HFFc6 (cell line): ENCODE data around the gene P2RX4. TPM values are rescaled to one million over a fixed set of nuclear protein-coding genes. Genes with fewer than 3 reads are reported as not detected.

Experiments
- DNase-seq: peaks from one replicate; pipeline ENCODE4 v3.0.0-alpha.2; 2018
- H3K27ac Mint-ChIP-seq: 2 replicates; pipeline ENCODE4 v1.8.0; 2020; ENCODE audit warnings: mild to moderate bottlenecking, mixed read lengths
- H3K27me3 Mint-ChIP-seq: 2 replicates; pipeline ENCODE4 v1.8.0; 2021; ENCODE audit warnings: mild to moderate bottlenecking, moderate library complexity, mixed read lengths; ENCODE audit not compliant: insufficient read depth
- H3K36me3 Mint-ChIP-seq: 2 replicates; pipeline ENCODE4 v1.8.0; 2021; ENCODE audit warnings: low read depth, mixed read lengths
- H3K4me1 Mint-ChIP-seq: 2 replicates; pipeline ENCODE4 v1.8.0; 2020; ENCODE audit warnings: low read depth, mixed read lengths
- H3K4me3 Mint-ChIP-seq: 2 replicates; pipeline ENCODE4 v1.8.0; 2020; ENCODE audit warnings: mild to moderate bottlenecking, moderate library complexity, mixed read lengths
- H3K9me3 Mint-ChIP-seq: 2 replicates; pipeline ENCODE4 v1.8.0; 2020; ENCODE audit warnings: mild to moderate bottlenecking, mixed read lengths
- total RNA-seq, 6 experiments: library from RNA; stranded (reverse); fragmentation: NEBNext Ultra II Directional; extraction: Animal tissue kit (Norgen Biotek cat#: 25700); gene quantifications; 2 replicates in 1 of 6; 3 replicates in 5 of 6; pipeline ENCODE4 v1.2.3, GENCODE V29; 2021
- TF ChIP-seq, protein P1 (sequence below): fragments of 200-600 bp; sonication (generic); IDR thresholded peaks from 2 replicates; pipeline ENCODE4 v1.5.0; 2021; ENCODE audit warnings: antibody characterized with exemption, mild to moderate bottlenecking

The P2RX4 gene
- total RNA-seq, 6 experiments from 2014 or later = 7.7 to 13.0 (median 9.6) TPM

GRCh38 chr12:121261398-121261797 is 51.5 kb downstream of the P2RX4 start:
- TF ChIP-seq, protein P1, sequence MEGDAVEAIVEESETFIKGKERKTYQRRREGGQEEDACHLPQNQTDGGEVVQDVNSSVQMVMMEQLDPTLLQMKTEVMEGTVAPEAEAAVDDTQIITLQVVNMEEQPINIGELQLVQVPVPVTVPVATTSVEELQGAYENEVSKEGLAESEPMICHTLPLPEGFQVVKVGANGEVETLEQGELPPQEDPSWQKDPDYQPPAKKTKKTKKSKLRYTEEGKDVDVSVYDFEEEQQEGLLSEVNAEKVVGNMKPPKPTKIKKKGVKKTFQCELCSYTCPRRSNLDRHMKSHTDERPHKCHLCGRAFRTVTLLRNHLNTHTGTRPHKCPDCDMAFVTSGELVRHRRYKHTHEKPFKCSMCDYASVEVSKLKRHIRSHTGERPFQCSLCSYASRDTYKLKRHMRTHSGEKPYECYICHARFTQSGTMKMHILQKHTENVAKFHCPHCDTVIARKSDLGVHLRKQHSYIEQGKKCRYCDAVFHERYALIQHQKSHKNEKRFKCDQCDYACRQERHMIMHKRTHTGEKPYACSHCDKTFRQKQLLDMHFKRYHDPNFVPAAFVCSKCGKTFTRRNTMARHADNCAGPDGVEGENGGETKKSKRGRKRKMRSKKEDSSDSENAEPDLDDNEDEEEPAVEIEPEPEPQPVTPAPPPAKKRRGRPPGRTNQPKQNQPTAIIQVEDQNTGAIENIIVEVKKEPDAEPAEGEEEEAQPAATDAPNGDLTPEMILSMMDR = no peak
- no peak for DNase-seq
- Mint-ChIP-seq H3K27ac (no peak overlapping the region), H3K4me3 (no peak overlapping the region), H3K4me1 (no peaks in the 10 kb centered on the region), H3K9me3 (no peaks in the 10 kb centered on the region), H3K36me3 (peaks cover 24% of the 10 kb centered on the region), H3K27me3 (no peaks in the 10 kb centered on the region)

- H3K27ac Mint-ChIP-seq = no peak overlapping the region
- H3K4me3 Mint-ChIP-seq = no peak overlapping the region
- H3K36me3 Mint-ChIP-seq = peaks cover 28% of the 10 kb centered on the region
- TF ChIP-seq, protein P1 = no peak
- no peaks in the 10 kb centered on the region for H3K4me1 Mint-ChIP-seq
- no peaks in the 10 kb centered on the region for H3K9me3 Mint-ChIP-seq
- H3K27me3 Mint-ChIP-seq = no peaks in the 10 kb centered on the region
- DNase-seq = no peak
These were observed 53.4 kb downstream of the P2RX4 start for GRCh38 chr12:121263206-121263935.

DNA sequence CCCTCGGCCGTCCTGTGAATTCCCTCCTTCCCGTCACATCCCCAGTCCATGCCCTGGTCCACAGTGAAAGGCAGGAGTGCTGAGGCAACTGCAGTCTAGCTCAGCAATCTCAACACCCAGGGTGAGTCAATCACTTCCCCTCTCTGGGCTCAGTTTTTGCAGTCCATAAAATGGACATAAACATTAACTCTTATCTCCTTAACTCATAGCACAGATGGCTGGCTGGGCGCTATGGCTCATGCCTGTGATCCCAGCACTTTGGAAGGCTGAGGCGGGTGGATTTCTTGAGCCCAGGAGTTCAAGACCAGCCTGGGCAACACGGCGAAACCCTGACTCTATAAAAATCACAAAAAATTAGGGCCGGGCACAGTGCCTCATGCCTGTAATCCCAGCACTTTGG is 54.2 kb downstream of the P2RX4 start:
- DNase-seq = no peak
- TF ChIP-seq, protein P1 = no peak
- Mint-ChIP-seq H3K27ac (no peak overlapping the region), H3K27me3 (no peaks in the 10 kb centered on the region), H3K9me3 (no peaks in the 10 kb centered on the region), H3K4me1 (no peaks in the 10 kb centered on the region), H3K36me3 (peaks cover 28% of the 10 kb centered on the region), H3K4me3 (no peak overlapping the region)

- Mint-ChIP-seq H3K27me3 (no peaks in the 10 kb centered on the region), H3K4me1 (no peaks in the 10 kb centered on the region), H3K36me3 (peaks cover 30% of the 10 kb centered on the region), H3K27ac (no peak overlapping the region; the same call in 1 of the 2 replicates), H3K4me3 (no peak overlapping the region), H3K9me3 (no peaks in the 10 kb centered on the region)
- no peak for DNase-seq
- TF ChIP-seq, protein P1 = no peak
These were observed 55.1 kb downstream of the P2RX4 start for GRCh38 chr12:121264951-121265515.

- Mint-ChIP-seq H3K27ac (no peak overlapping the region), H3K27me3 (no peaks in the 10 kb centered on the region), H3K4me3 (no peak overlapping the region), H3K4me1 (no peaks in the 10 kb centered on the region), H3K9me3 (no peaks in the 10 kb centered on the region), H3K36me3 (peaks cover 19% of the 10 kb centered on the region)
- no peak for DNase-seq
- TF ChIP-seq, protein P1 = no peak
These were observed 57.9 kb downstream of the P2RX4 start for GRCh38 chr12:121267822-121268221.
